ENCODE measurements around the gene ADGRF1.

GRCh38 chr6:47028835-47029360 lies 13.2 kb downstream of the ADGRF1 start:
- TF ChIP-seq CTCF (IDR thresholded peaks at IDR 0.05; ENCODE audit: low read depth, low read length, poor library complexity, severe bottlenecking) (no peak), EZH2phosphoT487 (IDR thresholded peaks at IDR 0.05; ENCODE audit: borderline replicate concordance, low read length) (no peak)

All from DOHH2 (cell line).